PC-9 (cell line): ENCODE measurements around the gene TOGARAM2. TPM values are rescaled to one million over a fixed set of nuclear protein-coding genes. Genes with fewer than 3 reads are reported as not detected.

Experiments used
- BruUV-seq: library from RNA; stranded (reverse); fragments of 400-500 nt; replicated peaks from 2 replicates; lab custom pipeline; 2021; lab: Mats Ljungman, UMichigan
- CTCF ChIA-PET: fragments of 300-600 bp; sonication (Branson Sonifier 250); formaldehyde crosslinking; loops from one replicate; lab custom pipeline; 2022; ENCODE audit warnings: antibody characterized with exemption; lab: Charles Lee
- POLR2A ChIA-PET: fragments of 300-600 bp; sonication (Branson Sonifier 250); formaldehyde crosslinking; loops from one replicate; lab custom pipeline; 2022; ENCODE audit warnings: antibody characterized with exemption; ENCODE audit not compliant: unreplicated experiment; lab: Charles Lee
- DNase-seq, 2 experiments: peaks; one replicate each; pipeline versions ENCODE4 v3.0.0 to v3.0.0-alpha.2; 2015 to 2022; ENCODE audit warnings: mixed read lengths in 1 of 2
- H2AFZ ChIP-seq: fragments of 200-600 bp; sonication (generic); 2 replicates; pipeline ENCODE4 v1.8.1; 2017; ENCODE audit warnings: antibody characterized with exemption
- H3F3A ChIP-seq: fragments of 200-600 bp; sonication (generic); 2 replicates; pipeline ENCODE4 v1.8.1; 2017; ENCODE audit warnings: antibody characterized with exemption, mild to moderate bottlenecking, low read depth; ENCODE audit not compliant: insufficient read depth
- H3K27ac ChIP-seq: fragments of 200-600 bp; sonication (generic); 2 replicates; pipeline ENCODE4 v1.6.1; 2016; ENCODE audit warnings: mixed run types
- H3K27me3 ChIP-seq: fragments of 200-600 bp; sonication (generic); 2 replicates; pipeline ENCODE4 v1.6.1; 2016; ENCODE audit warnings: low read depth, mixed run types; ENCODE audit not compliant: insufficient read depth
- H3K36me3 ChIP-seq: fragments of 200-600 bp; sonication (generic); 2 replicates; pipeline ENCODE4 v1.6.1; 2016; ENCODE audit warnings: low read depth, mixed run types
- H3K4me1 ChIP-seq: fragments of 200-600 bp; sonication (generic); replicated peaks from 2 replicates; pipeline ENCODE4 v1.6.1; 2016; ENCODE audit warnings: mixed run types; ENCODE audit not compliant: insufficient read depth
- H3K4me2 ChIP-seq: fragments of 200-600 bp; sonication (generic); 2 replicates; pipeline ENCODE4 v1.6.1; 2017; ENCODE audit warnings: mixed run types
- H3K4me3 ChIP-seq: fragments of 200-600 bp; sonication (generic); 2 replicates; pipeline ENCODE4 v1.6.1; 2016; ENCODE audit warnings: mixed run types
- H3K79me2 ChIP-seq: fragments of 200-600 bp; sonication (generic); 2 replicates; pipeline ENCODE4 v1.6.1; 2017; ENCODE audit warnings: low read depth, mixed run types
- H3K9me2 ChIP-seq: fragments of 200-600 bp; sonication (generic); 2 replicates; pipeline ENCODE4 v1.8.1; 2017; ENCODE audit warnings: mild to moderate bottlenecking; ENCODE audit not compliant: insufficient read depth
- H3K9me3 ChIP-seq: fragments of 200-600 bp; sonication (generic); 2 replicates; pipeline ENCODE4 v1.8.1; 2016; ENCODE audit warnings: low read depth; ENCODE audit not compliant: insufficient read depth
- H4K20me1 ChIP-seq: fragments of 200-600 bp; sonication (generic); 2 replicates; pipeline ENCODE4 v1.8.1; 2017; ENCODE audit not compliant: insufficient read depth
- CTCF ChIP-seq: fragments of 200-600 bp; sonication (generic); conservative IDR thresholded peaks from 2 replicates; pipeline ENCODE4 v1.6.1; 2017; ENCODE audit warnings: mixed run types, antibody characterized with exemption, mild to moderate bottlenecking, moderate library complexity
- EZH2 ChIP-seq: fragments of 200-600 bp; sonication (generic); IDR thresholded peaks from 2 replicates; pipeline ENCODE4 v1.8.0; 2017; ENCODE audit warnings: antibody characterized with exemption, low read depth
- intact Hi-C: fragments of 100-400 bp; cut with micrococcal nuclease; formaldehyde crosslinking; loops from one replicate; pipeline ENCODE4 v1.10.0; 2022; ENCODE audit not compliant: unreplicated experiment
- total RNA-seq: library from RNA; stranded (reverse); gene quantifications from 2 replicates; pipeline ENCODE4 v1.2.3, GENCODE V29; 2021

Gene TOGARAM2
- total RNA-seq, 1 experiment from 2014 or later = 0.44 TPM

DNA sequence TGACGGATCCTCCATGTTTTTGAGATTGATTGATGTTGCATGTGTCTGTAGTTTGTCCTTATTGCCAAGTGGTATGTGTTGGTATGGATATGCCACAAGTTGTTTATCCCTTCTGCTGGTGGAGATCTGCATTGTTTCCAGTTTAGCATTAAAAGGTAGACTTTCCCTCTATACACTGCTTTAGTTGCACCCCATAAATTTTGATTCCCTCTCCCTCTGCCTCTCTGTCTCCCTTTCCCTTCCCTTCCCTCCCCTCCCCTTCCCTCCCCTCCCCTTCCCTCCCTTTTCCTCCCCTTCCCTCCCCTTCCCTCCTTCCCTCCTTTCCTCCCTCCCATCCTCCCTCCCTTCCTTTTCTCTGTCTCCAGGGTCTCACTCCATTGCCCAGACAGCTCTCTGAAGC lies 18.6 kb upstream of the TOGARAM2 start:
- intact Hi-C loops = no loop called here
- no peaks in the 10 kb centered on the region for H3K27me3 ChIP-seq

GRCh38 chr2:28970464-28971160 lies 10.5 kb upstream of the TOGARAM2 start:
- CTCF ChIA-PET = no interaction called here
- intact Hi-C loops = no loop called here
- Histone ChIP-seq H3F3A (peaks cover 5% of the 10 kb centered on the region), H3K9me2 (no peaks in the 10 kb centered on the region), H3K4me2 (no peak overlapping the region), H3K4me1 (peaks cover 4% of the 10 kb centered on the region), H3K27me3 (no peaks in the 10 kb centered on the region), H3K4me3 (no peak overlapping the region), H4K20me1 (no peaks in the 10 kb centered on the region), H3K9me3 (no peaks in the 10 kb centered on the region), H3K36me3 (no peaks in the 10 kb centered on the region), H3K27ac (no peak overlapping the region), H3K79me2 (no peaks in the 10 kb centered on the region), H2AFZ (no peak overlapping the region)
- TF ChIP-seq CTCF (no peak), EZH2 (no peak)
- no peak for DNase-seq
- BruUV-seq = no TSS peak
- POLR2A ChIA-PET = interaction anchor here (0.7 kb wide), 1 partner anchor 57 kb away, joined by 5 read pairs; no protein-coding TSS in a partner anchor

More for the DNA sequence above, 18.6 kb upstream of the TOGARAM2 start:
- Histone ChIP-seq H3K27ac (no peak overlapping the region), H3F3A (no peaks in the 10 kb centered on the region), H2AFZ (no peak overlapping the region), H3K79me2 (no peaks in the 10 kb centered on the region), H3K9me3 (no peaks in the 10 kb centered on the region), H4K20me1 (no peaks in the 10 kb centered on the region), H3K4me2 (no peak overlapping the region), H3K4me1 (no peaks in the 10 kb centered on the region), H3K36me3 (no peaks in the 10 kb centered on the region), H3K9me2 (no peaks in the 10 kb centered on the region), H3K4me3 (no peak overlapping the region)
- no peak for DNase-seq
- POLR2A ChIA-PET = no interaction called here
- BruUV-seq = no TSS peak
- CTCF ChIA-PET = no interaction called here
- TF ChIP-seq CTCF (no peak), EZH2 (no peak)

GRCh38 chr2:28972778-28973335 lies 8.2 kb upstream of the TOGARAM2 start:
- no peaks in the 10 kb centered on the region for H3K79me2 ChIP-seq
- H4K20me1 ChIP-seq = no peaks in the 10 kb centered on the region
- H3K27ac ChIP-seq = no peak overlapping the region
- no peak overlapping the region for H3K4me2 ChIP-seq
- H3K9me2 ChIP-seq = no peaks in the 10 kb centered on the region
- no peaks in the 10 kb centered on the region for H3K36me3 ChIP-seq
- intact Hi-C loops = no loop called here
- no peak overlapping the region for H3K4me3 ChIP-seq
- peaks cover 23% of the 10 kb centered on the region for H3K4me1 ChIP-seq
- CTCF ChIA-PET = no interaction called here
- no peaks in the 10 kb centered on the region for H3K27me3 ChIP-seq
- no peak for DNase-seq
- TF ChIP-seq EZH2 = no peak
- TF ChIP-seq CTCF = no peak
- POLR2A ChIA-PET = no interaction called here
- BruUV-seq = no TSS peak
- peaks cover 17% of the 10 kb centered on the region for H3F3A ChIP-seq
- H3K9me3 ChIP-seq = no peaks in the 10 kb centered on the region
- no peak overlapping the region for H2AFZ ChIP-seq
